HepG2 (cell line): ENCODE measurements around the gene MBD5. TPM values are rescaled to one million over a fixed set of nuclear protein-coding genes. Genes with fewer than 3 reads are reported as not detected.

Source experiments
- ATAC-seq: fragments of 200-7000 bp; cut with Tn5 transposase; 3 replicates; pipeline ENCODE4 v1.9.1; 2020; ENCODE audit warnings: mild to moderate bottlenecking, moderate library complexity
- BruUV-seq: library from RNA; stranded (reverse); fragments of 400-500 nt; replicated peaks from 2 replicates; lab custom pipeline; 2021; lab: Mats Ljungman, UMichigan
- CTCF ChIA-PET: fragments of 300-600 bp; formaldehyde crosslinking; extraction: SDS; loops from one replicate; lab custom pipeline; 2021; ENCODE audit warnings: low total read pairs, inconsistent platforms, low intra/inter-chr PET ratio; lab: Yijun Ruan, JAX
- POLR2A ChIA-PET: fragments of 350-600 bp; sonication (Branson Sonifier 250); formaldehyde crosslinking; loops from one replicate; lab custom pipeline; 2020; ENCODE audit warnings: antibody characterized with exemption, inconsistent platforms; lab: Yijun Ruan, JAX
- DNase-seq: peaks from one replicate; pipeline ENCODE4 v3.0.0-alpha.2; 2015; ENCODE audit warnings: low spot score
- FAIRE-seq: peaks from 3 replicates; lab custom pipeline; 2011; peaks lifted over from hg19 to GRCh38; lab: Jason Lieb, UNC
- H2AFZ ChIP-seq: one replicate; pipeline ENCODE4 v1.6.1; 2011; ENCODE audit warnings: low read length, inconsistent platforms
- H3K27ac ChIP-seq: fragments of 300-600 bp; 3 replicates; pipeline ENCODE4 v1.8.0; 2011; ENCODE audit warnings: mixed run types, mild to moderate bottlenecking, mixed read lengths, low read length, inconsistent platforms; ENCODE audit not compliant: insufficient read depth; ENCODE audit errors: extremely low read length
- H3K27me3 ChIP-seq, 2 experiments: fragments of 200-600 bp in 1 of 2; 2 replicates in 1 of 2; 3 replicates in 1 of 2; pipeline versions ENCODE4 v1.6.0 to v1.8.0; 2011; ENCODE audit warnings: low read length in 2 of 2, mild to moderate bottlenecking in 2 of 2, moderate library complexity in 2 of 2, inconsistent platforms in 1 of 2; ENCODE audit not compliant: insufficient read depth in 2 of 2, control insufficient read depth in 1 of 2
- H3K36me3 ChIP-seq, 2 experiments: fragments of 200-600 bp in 1 of 2; replicated peaks in 1 of 2; 2 replicates in 1 of 2; 3 replicates in 1 of 2; pipeline versions ENCODE4 v1.5.1 to v1.8.0; 2011; ENCODE audit warnings: low read length in 2 of 2, inconsistent platforms in 1 of 2; ENCODE audit not compliant: insufficient read depth in 2 of 2, control insufficient read depth in 1 of 2
- H3K4me1 ChIP-seq: 2 replicates; pipeline ENCODE4 v1.5.1; 2012; ENCODE audit warnings: low read length, inconsistent platforms; ENCODE audit not compliant: insufficient read depth
- H3K4me2 ChIP-seq: 2 replicates; pipeline ENCODE4 v1.6.0; 2011; ENCODE audit warnings: low read depth, low read length, inconsistent platforms
- H3K4me3 ChIP-seq, 3 experiments: fragments of 200-600 bp in 1 of 3; sonication (generic), shearing (Covaris generic) in 1 of 3; replicated peaks in 1 of 3; 2 replicates each; pipeline ENCODE4 v1.5.1; 2011 to 2016; ENCODE audit warnings: low read length in 3 of 3, inconsistent platforms in 2 of 3, low read depth in 2 of 3, mild to moderate bottlenecking in 2 of 3, control low read depth in 1 of 3, mixed read lengths in 1 of 3; ENCODE audit not compliant: insufficient read depth in 1 of 3
- H3K79me2 ChIP-seq: one replicate; pipeline ENCODE4 v1.6.1; 2011; ENCODE audit warnings: low read length, inconsistent platforms; ENCODE audit not compliant: insufficient read depth
- H3K9ac ChIP-seq: 2 replicates; pipeline ENCODE4 v1.6.0; 2011; ENCODE audit warnings: mild to moderate bottlenecking, low read depth, low read length, inconsistent platforms; ENCODE audit not compliant: insufficient read depth
- H3K9me3 ChIP-seq: 2 replicates; pipeline ENCODE4 v1.5.1; 2012; ENCODE audit warnings: mild to moderate bottlenecking, low read length
- H4K20me1 ChIP-seq: 2 replicates; pipeline ENCODE4 v1.6.0; 2011; ENCODE audit warnings: inconsistent platforms, mild to moderate bottlenecking, low read length, moderate library complexity; ENCODE audit not compliant: insufficient read depth
- BCL6 ChIP-seq: IDR thresholded peaks from 2 replicates; pipeline ENCODE4 v1.6.1; 2016; ENCODE audit warnings: missing genetic modification reagents, missing compliant biosample characterization
- ELF3 ChIP-seq: IDR thresholded peaks from 2 replicates; pipeline ENCODE4 v1.6.1; 2016; ENCODE audit warnings: missing genetic modification reagents, missing compliant biosample characterization
- ESRRA ChIP-seq: sonication (generic); formaldehyde crosslinking; IDR thresholded peaks from 2 replicates; pipeline ENCODE4 v1.5.1; 2020; ENCODE audit warnings: mild to moderate bottlenecking, low read depth, missing genetic modification reagents
- GFI1 ChIP-seq: sonication (generic); formaldehyde crosslinking; IDR thresholded peaks from 2 replicates; pipeline ENCODE4 v1.5.0; 2020; ENCODE audit warnings: missing genetic modification reagents, mild to moderate bottlenecking, borderline replicate concordance
- MYNN ChIP-seq: sonication (generic); formaldehyde crosslinking; IDR thresholded peaks from 2 replicates; pipeline ENCODE4 v1.4.0; 2020; ENCODE audit warnings: mild to moderate bottlenecking, low read depth, missing genetic modification reagents
- NFE2L1 ChIP-seq: sonication (generic); formaldehyde crosslinking; IDR thresholded peaks from 2 replicates; pipeline ENCODE4 v1.4.0; 2020; ENCODE audit warnings: missing genetic modification reagents, mild to moderate bottlenecking, borderline replicate concordance
- PHF5A ChIP-seq: IDR thresholded peaks from one replicate; pipeline ENCODE4 v1.6.1; 2018; ENCODE audit warnings: low read depth, missing genetic modification reagents; ENCODE audit not compliant: unreplicated experiment
- PRMT3 ChIP-seq: sonication (generic); formaldehyde crosslinking; IDR thresholded peaks from 2 replicates; pipeline ENCODE4 v1.8.1; 2022; ENCODE audit warnings: low read depth, mild to moderate bottlenecking, moderate library complexity, missing genetic modification reagents, borderline replicate concordance
- SMAD3 ChIP-seq: sonication (generic); formaldehyde crosslinking; IDR thresholded peaks from 2 replicates; pipeline ENCODE4 v1.4.0; 2020; ENCODE audit warnings: missing genetic modification reagents
- TCF12 ChIP-seq, 2 experiments: fragments of 450-650 bp in 1 of 2; sonication (generic) in 1 of 2; formaldehyde crosslinking in 1 of 2; IDR thresholded peaks; 2 replicates each; pipeline versions ENCODE4 v1.6.1 to v1.8.0; 2017 to 2022; ENCODE audit warnings: antibody characterized with exemption in 1 of 2, mild to moderate bottlenecking in 1 of 2, missing genetic modification reagents in 1 of 2, moderate library complexity in 1 of 2
- ZFAT ChIP-seq: sonication (generic); formaldehyde crosslinking; conservative IDR thresholded peaks from 2 replicates; pipeline ENCODE4 v1.8.1; 2023; ENCODE audit warnings: missing genetic modification reagents, inconsistent platforms
- ZNF253 ChIP-seq: sonication (generic); formaldehyde crosslinking; IDR thresholded peaks from 2 replicates; pipeline ENCODE4 v1.8.0; 2022; ENCODE audit warnings: mild to moderate bottlenecking, missing genetic modification reagents, borderline replicate concordance
- ZNF335 ChIP-seq: sonication (generic); formaldehyde crosslinking; IDR thresholded peaks from 2 replicates; pipeline ENCODE4 v1.4.0; 2020; ENCODE audit warnings: missing genetic modification reagents
- ZNF616 ChIP-seq: sonication (generic); formaldehyde crosslinking; IDR thresholded peaks from 2 replicates; pipeline ENCODE4 v1.5.0; 2020; ENCODE audit warnings: low read depth, mild to moderate bottlenecking, missing genetic modification reagents
- ZNF780A ChIP-seq: sonication (generic); formaldehyde crosslinking; IDR thresholded peaks from 2 replicates; pipeline ENCODE4 v1.8.0; 2022; ENCODE audit warnings: mild to moderate bottlenecking, missing genetic modification reagents, moderate library complexity
- WGBS: methylation state at CpG from one replicate; pipeline ENCODE4 v1.1.6; 2017; ENCODE audit warnings: low lambda C conversion rate; 5-methylcytosine and 5-hydroxymethylcytosine counted together
- in situ Hi-C: cut with HindIII; loops from 2 replicates; pipeline ENCODE4 v1.10.0; 2017; ENCODE audit warnings: low pct_unique_long_range_greater_than_20kb; ENCODE audit not compliant: extremely low pct_ligation_motif_present
- intact Hi-C: fragments of 100-400 bp; cut with micrococcal nuclease; formaldehyde crosslinking; loops from one replicate; pipeline ENCODE4 v1.10.0; 2022; ENCODE audit not compliant: unreplicated experiment
- polyA plus RNA-seq, 8 experiments: library from polyadenylated mRNA; depleted of rRNA in 3 of 8; stranded (reverse) in 7 of 8; unstranded in 1 of 8; fragments of >200 nt; fragmentation: Illumina TruSeq in 4 of 8; extraction: Trizol in 4 of 8; gene quantifications; 2 replicates each; pipeline versions ENCODE4 v1.2.1 to v1.2.3, GENCODE V29; 2011 to 2016; ENCODE audit warnings: low read depth in 4 of 8, missing spikeins in 1 of 8, mixed read lengths in 1 of 8; ENCODE audit not compliant: insufficient read depth in 1 of 8
- total RNA-seq, 5 experiments: library from RNA; depleted of rRNA; stranded (reverse); fragments of >200 nt; fragmentation: Illumina TruSeq; extraction: Trizol; gene quantifications; 2 replicates each; pipeline ENCODE4 v1.2.3, GENCODE V29; 2016; ENCODE audit warnings: low read depth in 1 of 5
- TF ChIP-seq, protein P1 (sequence below): sonication (generic); formaldehyde crosslinking; IDR thresholded peaks from 2 replicates; pipeline ENCODE4 v1.9.0; 2021; ENCODE audit warnings: missing genetic modification reagents, mild to moderate bottlenecking, borderline replicate concordance
- TF ChIP-seq, protein P2 (sequence below): sonication (generic); formaldehyde crosslinking; IDR thresholded peaks from 2 replicates; pipeline ENCODE4 v1.5.1; 2020; ENCODE audit warnings: missing genetic modification reagents, mild to moderate bottlenecking, borderline replicate concordance

MBD5 gene
- total and polyA plus RNA-seq, 2 of the 13 experiments (the other 11 are each of a cell fraction or from before 2014, with no cell fraction given): 13.5 to 26.4 TPM

DNA sequence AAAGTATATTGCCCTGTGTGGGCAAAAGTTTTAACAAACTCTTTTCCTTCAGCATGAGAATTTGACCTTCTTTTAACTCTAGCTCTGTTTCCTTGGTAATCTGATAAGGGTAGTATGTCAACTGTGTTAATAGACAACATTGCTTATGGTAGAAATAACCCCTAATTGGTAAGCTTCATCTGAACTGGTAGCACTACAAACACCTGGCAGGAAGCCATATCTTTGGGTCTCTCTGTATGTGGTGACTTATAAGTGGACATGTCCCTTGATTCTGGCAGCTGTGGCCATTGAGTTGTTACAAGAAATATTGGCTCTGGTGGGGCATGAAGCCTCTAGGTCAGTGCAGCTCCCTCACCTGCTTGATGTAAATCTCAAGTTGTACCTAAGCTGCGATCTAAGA lies 46.9 kb downstream of the MBD5 start:
- 100% methylated on average over 1 of the region's 1 CpG for WGBS
- intact Hi-C loops: no loop called here
- ATAC-seq (no peak), DNase-seq (no peak), FAIRE-seq (no peak)
- Histone ChIP-seq H3K4me2 (no peak overlapping the region), H3K27ac (no peak overlapping the region), H3K79me2 (no peaks in the 10 kb centered on the region), H3K4me1 (no peaks in the 10 kb centered on the region), H3K9ac (no peak overlapping the region), H2AFZ (no peak overlapping the region), H4K20me1 (no peaks in the 10 kb centered on the region), H3K4me3 (no peak overlapping the region), H3K36me3 (no peaks in the 10 kb centered on the region), H3K27me3 (no peaks in the 10 kb centered on the region), H3K9me3 (no peaks in the 10 kb centered on the region)
- BruUV-seq: no TSS peak
- in situ Hi-C loops: no loop called here
- ChIA-PET POLR2A (no interaction called here), CTCF (no interaction called here)
- TF ChIP-seq ZNF616 (CRISPR knock-in tag) (no peak), PRMT3 (CRISPR knock-in tag) (no peak), PHF5A (no peak), ESRRA (CRISPR knock-in tag) (no peak)

DNA sequence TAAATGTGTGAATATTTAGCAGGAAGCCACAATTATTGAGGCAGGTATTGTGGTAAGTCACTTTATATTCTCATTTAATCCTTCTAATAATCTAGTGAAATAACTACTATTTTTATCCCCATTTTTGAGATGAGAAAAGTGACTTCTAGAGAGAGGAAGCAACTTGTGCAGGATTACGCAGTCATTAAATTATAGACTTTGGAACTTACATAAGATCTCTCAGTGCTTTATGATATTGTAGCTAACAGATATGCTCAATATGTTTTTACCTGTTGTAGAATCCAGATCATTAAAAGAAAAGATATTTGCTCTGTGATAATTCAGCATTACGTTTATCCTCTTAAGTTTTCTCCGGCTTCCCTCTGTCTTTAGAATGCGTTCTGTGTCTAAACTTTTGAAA lies 50.5 kb downstream of the MBD5 start:
- WGBS: 95% methylated on average over 4 of the region's 4 CpGs
- in situ Hi-C loops (no loop called here), intact Hi-C loops (no loop called here)
- no peak for FAIRE-seq
- Histone ChIP-seq H2AFZ (no peak overlapping the region), H3K9me3 (no peaks in the 10 kb centered on the region), H4K20me1 (no peaks in the 10 kb centered on the region), H3K79me2 (no peaks in the 10 kb centered on the region), H3K9ac (no peak overlapping the region), H3K4me3 (no peak overlapping the region), H3K4me2 (no peak overlapping the region), H3K36me3 (no peaks in the 10 kb centered on the region), H3K27ac (no peak overlapping the region), H3K4me1 (no peaks in the 10 kb centered on the region), H3K27me3 (no peaks in the 10 kb centered on the region)
- ATAC-seq: no peak
- no TSS peak for BruUV-seq
- CTCF ChIA-PET: no interaction called here
- no peak for DNase-seq
- POLR2A ChIA-PET: no interaction called here
- TF ChIP-seq, protein P1, sequence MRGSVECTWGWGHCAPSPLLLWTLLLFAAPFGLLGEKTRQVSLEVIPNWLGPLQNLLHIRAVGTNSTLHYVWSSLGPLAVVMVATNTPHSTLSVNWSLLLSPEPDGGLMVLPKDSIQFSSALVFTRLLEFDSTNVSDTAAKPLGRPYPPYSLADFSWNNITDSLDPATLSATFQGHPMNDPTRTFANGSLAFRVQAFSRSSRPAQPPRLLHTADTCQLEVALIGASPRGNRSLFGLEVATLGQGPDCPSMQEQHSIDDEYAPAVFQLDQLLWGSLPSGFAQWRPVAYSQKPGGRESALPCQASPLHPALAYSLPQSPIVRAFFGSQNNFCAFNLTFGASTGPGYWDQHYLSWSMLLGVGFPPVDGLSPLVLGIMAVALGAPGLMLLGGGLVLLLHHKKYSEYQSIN: no peak
- TF ChIP-seq GFI1 (CRISPR knock-in tag): no peak
- TF ChIP-seq ZFAT (CRISPR knock-in tag): no peak
- TF ChIP-seq, protein P2, sequence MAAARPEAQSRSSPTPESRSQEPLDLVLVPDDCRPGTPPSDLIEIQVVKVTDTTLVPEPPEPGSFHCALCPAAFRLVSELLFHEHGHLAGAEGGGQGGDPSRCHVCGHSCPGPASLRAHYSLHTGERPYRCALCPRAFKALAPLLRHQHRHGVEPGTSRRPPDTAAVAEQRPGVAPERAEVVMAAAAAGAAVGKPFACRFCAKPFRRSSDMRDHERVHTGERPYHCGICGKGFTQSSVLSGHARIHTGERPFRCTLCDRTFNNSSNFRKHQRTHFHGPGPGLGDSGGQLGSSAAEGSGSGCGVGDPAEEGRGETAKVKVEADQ (CRISPR knock-in tag): no peak
- no peak for TF ChIP-seq NFE2L1 (CRISPR knock-in tag)
- no peak for TF ChIP-seq ELF3 (CRISPR knock-in tag)
- no peak for TF ChIP-seq ZNF780A (CRISPR knock-in tag)
- no peak for TF ChIP-seq ZNF253
- no peak for TF ChIP-seq BCL6 (CRISPR knock-in tag)
- TF ChIP-seq ZNF335 (CRISPR knock-in tag): no peak
- TF ChIP-seq SMAD3 (CRISPR knock-in tag): no peak
- TF ChIP-seq TCF12 (IDR thresholded peaks at IDR 0.05): no peak
- no peak for TF ChIP-seq TCF12 (CRISPR knock-in tag; IDR thresholded peaks at IDR 0.05)
- TF ChIP-seq MYNN: no peak
